Measurements from ENCODE around the gene CAMK2G. TPM values are rescaled to one million over a fixed set of nuclear protein-coding genes. Genes with fewer than 3 reads are reported as not detected.

Gene CAMK2G
- total and polyA plus RNA-seq, 11 donors: 8.0 to 18.6 (median 14.5) TPM

DNA sequence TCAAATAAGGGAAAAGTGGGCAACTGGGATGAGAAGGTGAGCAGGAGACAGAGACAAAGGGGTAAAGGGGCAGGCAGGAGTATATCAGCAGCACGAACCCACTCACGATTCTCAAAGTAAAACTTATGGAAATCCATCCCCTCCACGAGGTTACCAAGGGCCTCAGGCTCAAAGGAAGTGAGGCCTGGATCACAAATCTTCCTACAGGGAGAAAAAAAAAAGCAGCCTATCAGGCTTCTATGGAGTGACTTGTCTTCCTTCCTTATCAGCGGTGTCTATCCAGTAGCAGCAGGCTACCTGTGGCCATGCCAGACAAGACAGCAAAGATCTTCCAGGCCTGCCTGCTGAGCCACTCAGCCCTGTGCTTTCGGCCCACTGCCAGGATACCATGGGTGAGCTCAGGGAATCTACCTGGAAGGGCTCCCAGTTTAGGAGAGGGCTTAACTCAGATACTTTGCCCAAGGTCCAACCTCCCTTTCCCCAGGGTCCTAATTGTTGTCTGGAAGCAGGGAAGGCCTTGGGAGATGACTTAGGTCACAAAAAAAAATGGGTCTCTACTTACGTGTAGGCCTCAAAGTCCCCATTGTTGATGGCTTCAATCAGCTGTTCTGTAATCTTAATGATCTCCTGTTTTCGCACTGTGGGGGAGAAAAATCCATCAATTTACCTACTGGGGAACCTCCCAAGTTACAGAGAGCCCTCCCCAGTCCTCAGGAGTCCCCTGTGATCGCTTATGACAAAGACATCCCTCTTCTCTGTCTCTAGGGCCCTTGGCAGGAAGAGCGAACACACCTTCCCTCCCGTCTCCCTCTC, 57.2 kb downstream of the CAMK2G start:
- WGBS, 4 donors: 83 to 87% (median 85%) methylated on average over 10 of the region's 10 CpGs
- H3K9me3 ChIP-seq: no peaks in the 10 kb centered on the region
- no peak for DNase-seq
- no peak for ATAC-seq
- H3K27ac ChIP-seq: peak overlapping the region in 7 of 12 donors; percentile 32 to 85 (median 55)
- peaks cover 0 to 47% (median 33%) of the 10 kb centered on the region in 9 donors for H3K36me3 ChIP-seq
- H3K27me3 ChIP-seq: no peaks in the 10 kb centered on the region
- H3K4me1 ChIP-seq: peaks cover 0 to 56% (median 3%) of the 10 kb centered on the region in 12 donors
- no peak overlapping the region for H3K4me3 ChIP-seq
- intact Hi-C loops (cut with DNase I): no loop called here
- TF ChIP-seq POLR2A (IDR thresholded peaks at IDR 0.05): no peak
- TF ChIP-seq, protein P1, sequence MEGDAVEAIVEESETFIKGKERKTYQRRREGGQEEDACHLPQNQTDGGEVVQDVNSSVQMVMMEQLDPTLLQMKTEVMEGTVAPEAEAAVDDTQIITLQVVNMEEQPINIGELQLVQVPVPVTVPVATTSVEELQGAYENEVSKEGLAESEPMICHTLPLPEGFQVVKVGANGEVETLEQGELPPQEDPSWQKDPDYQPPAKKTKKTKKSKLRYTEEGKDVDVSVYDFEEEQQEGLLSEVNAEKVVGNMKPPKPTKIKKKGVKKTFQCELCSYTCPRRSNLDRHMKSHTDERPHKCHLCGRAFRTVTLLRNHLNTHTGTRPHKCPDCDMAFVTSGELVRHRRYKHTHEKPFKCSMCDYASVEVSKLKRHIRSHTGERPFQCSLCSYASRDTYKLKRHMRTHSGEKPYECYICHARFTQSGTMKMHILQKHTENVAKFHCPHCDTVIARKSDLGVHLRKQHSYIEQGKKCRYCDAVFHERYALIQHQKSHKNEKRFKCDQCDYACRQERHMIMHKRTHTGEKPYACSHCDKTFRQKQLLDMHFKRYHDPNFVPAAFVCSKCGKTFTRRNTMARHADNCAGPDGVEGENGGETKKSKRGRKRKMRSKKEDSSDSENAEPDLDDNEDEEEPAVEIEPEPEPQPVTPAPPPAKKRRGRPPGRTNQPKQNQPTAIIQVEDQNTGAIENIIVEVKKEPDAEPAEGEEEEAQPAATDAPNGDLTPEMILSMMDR (IDR thresholded peaks at IDR 0.05): no peak

GRCh38 chr10:73815719-73816030, 58.7 kb downstream of the CAMK2G start:
- Histone ChIP-seq H3K27ac (peak overlapping the region in 8 of 12 donors; percentile 18 to 85 (median 56)), H3K36me3 (peaks cover 0 to 35% (median 24%) of the 10 kb centered on the region in 9 donors), H3K4me3 (peak overlapping the region in 1 of 12 donors; percentile 7), H3K4me1 (peaks cover 0 to 59% (median 4%) of the 10 kb centered on the region in 12 donors), H3K9me3 (no peaks in the 10 kb centered on the region), H3K27me3 (no peaks in the 10 kb centered on the region)
- intact Hi-C loops (cut with DNase I): no loop called here
- no peak for ATAC-seq
- DNase-seq: no peak
- TF ChIP-seq, protein P1 (IDR thresholded peaks at IDR 0.05): no peak
- no peak for TF ChIP-seq POLR2A (IDR thresholded peaks at IDR 0.05)

DNA sequence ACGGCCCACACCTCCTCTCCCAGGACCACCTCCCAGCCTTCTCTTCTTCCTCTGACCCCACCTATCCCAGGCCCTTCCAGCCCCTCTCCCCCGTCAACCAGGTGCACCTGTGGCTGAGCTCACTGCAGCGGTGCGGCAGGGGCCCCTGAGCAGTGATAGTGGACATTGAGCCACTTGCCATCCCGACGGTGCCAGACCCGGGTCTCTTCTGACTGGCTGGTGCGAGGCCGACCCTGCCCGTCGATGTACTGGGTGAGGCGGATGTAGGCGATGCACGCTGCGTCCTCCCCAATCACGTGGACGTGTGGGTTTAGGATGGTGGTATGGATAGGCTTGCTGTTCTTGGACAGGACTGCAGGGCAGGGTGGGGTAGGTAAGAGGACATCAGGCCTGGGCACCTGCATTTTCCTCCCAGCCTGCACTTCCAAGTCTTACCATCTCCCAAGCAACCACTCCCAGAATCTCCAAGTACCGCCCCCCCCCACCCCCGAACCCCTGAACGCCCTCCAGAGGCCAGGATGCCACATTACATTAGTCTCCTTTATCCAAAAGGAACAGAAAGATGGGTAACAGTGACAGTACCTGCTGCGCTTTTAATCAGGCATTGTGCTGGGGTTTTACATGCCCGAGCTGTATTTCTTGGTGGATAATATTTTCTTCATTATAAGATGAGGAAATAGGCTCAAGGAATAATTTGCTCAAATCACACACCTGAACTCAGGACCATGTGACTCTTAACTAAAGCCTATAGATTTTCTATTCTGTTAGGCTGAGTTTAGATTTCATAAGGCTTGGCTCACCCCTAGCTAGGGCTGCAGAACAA, 59.2 kb downstream of the CAMK2G start:
- 84 to 87% (median 85%) methylated on average over 22 of the region's 22 CpGs for WGBS, 4 donors
- peaks cover 0 to 35% (median 24%) of the 10 kb centered on the region in 9 donors for H3K36me3 ChIP-seq
- no peak for ATAC-seq
- no peak overlapping the region for H3K4me3 ChIP-seq
- no peak for DNase-seq
- H3K4me1 ChIP-seq: peaks cover 0 to 64% (median 8%) of the 10 kb centered on the region in 12 donors
- H3K9me3 ChIP-seq: no peaks in the 10 kb centered on the region
- H3K27ac ChIP-seq: peak overlapping the region in 5 of 12 donors; percentile 55 to 85 (median 64)
- intact Hi-C loops (cut with DNase I): no loop called here
- no peaks in the 10 kb centered on the region for H3K27me3 ChIP-seq
- TF ChIP-seq, protein P1 (IDR thresholded peaks at IDR 0.05): peak in 1 of 12 donors; percentile 12
- TF ChIP-seq POLR2A (IDR thresholded peaks at IDR 0.05): no peak

GRCh38 chr10:73814276-73814895, 60.0 kb downstream of the CAMK2G start:
- intact Hi-C loops (cut with DNase I): no loop called here
- H3K4me3 ChIP-seq: no peak overlapping the region
- no peak for DNase-seq
- H3K4me1 ChIP-seq: peaks cover 0 to 64% (median 11%) of the 10 kb centered on the region in 12 donors
- 88 to 93% (median 91%) methylated on average over 13 of the region's 13 CpGs for WGBS, 4 donors
- no peak for ATAC-seq
- no peak overlapping the region for H3K27ac ChIP-seq
- no peaks in the 10 kb centered on the region for H3K9me3 ChIP-seq
- no peaks in the 10 kb centered on the region for H3K27me3 ChIP-seq
- peaks cover 0 to 39% (median 24%) of the 10 kb centered on the region in 9 donors for H3K36me3 ChIP-seq
- TF ChIP-seq, protein P1 (IDR thresholded peaks at IDR 0.05): no peak
- no peak for TF ChIP-seq POLR2A (IDR thresholded peaks at IDR 0.05)

All from heart left ventricle (tissue), 16 donors.